Limb (tissue), 2 donors: ENCODE data around the gene OTUD1.
A peak's percentile ranks its signal among the peaks of the same experiment; 100 is the strongest.
"Not testable (repeated sequence)": the region's sequence is repeated elsewhere in the genome, so short reads cannot be mapped to it uniquely, and the experiment has no call there.

Experiments
- DNase-seq, 2 donors: peaks; one replicate each; pipeline ENCODE4 v3.0.0-alpha.2; 2016; ENCODE audit errors: extremely low spot score in 2 of 2

Gene OTUD1, protein sequence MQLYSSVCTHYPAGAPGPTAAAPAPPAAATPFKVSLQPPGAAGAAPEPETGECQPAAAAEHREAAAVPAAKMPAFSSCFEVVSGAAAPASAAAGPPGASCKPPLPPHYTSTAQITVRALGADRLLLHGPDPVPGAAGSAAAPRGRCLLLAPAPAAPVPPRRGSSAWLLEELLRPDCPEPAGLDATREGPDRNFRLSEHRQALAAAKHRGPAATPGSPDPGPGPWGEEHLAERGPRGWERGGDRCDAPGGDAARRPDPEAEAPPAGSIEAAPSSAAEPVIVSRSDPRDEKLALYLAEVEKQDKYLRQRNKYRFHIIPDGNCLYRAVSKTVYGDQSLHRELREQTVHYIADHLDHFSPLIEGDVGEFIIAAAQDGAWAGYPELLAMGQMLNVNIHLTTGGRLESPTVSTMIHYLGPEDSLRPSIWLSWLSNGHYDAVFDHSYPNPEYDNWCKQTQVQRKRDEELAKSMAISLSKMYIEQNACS

GRCh38 chr10:23438547-23439451 is at the start of gene OTUD1:
Gene OTUD1 (plus strand): TSS chr10:23439075. CDS start chr10:23439458, 383 bp downstream.
- DNase-seq: peak; percentile 89 to 97

- not testable (repeated sequence) for DNase-seq
These were observed 48.5 kb upstream of the OTUD1 start for GRCh38 chr10:23390408-23390807.

- DNase-seq: no peak
These were observed 48.1 kb upstream of the OTUD1 start for GRCh38 chr10:23390809-23391208.

- DNase-seq: no peak
These were observed 47.1 kb upstream of the OTUD1 start for GRCh38 chr10:23391821-23392220.

GRCh38 chr10:23395017-23395416 is 43.9 kb upstream of the OTUD1 start:
- DNase-seq: no peak

GRCh38 chr10:23396695-23397094 is 42.2 kb upstream of the OTUD1 start:
- no peak for DNase-seq

GRCh38 chr10:23399701-23400144 is 39.2 kb upstream of the OTUD1 start:
- DNase-seq: peak in 1 of 2 donors; percentile 28

- DNase-seq: no peak
These were observed 36.0 kb upstream of the OTUD1 start for GRCh38 chr10:23402856-23403255.

GRCh38 chr10:23403278-23403677 is 35.6 kb upstream of the OTUD1 start:
- no peak for DNase-seq

GRCh38 chr10:23403719-23404118 is 35.2 kb upstream of the OTUD1 start:
- no peak for DNase-seq

GRCh38 chr10:23404461-23404980 is 34.4 kb upstream of the OTUD1 start:
- DNase-seq: no peak

DNA sequence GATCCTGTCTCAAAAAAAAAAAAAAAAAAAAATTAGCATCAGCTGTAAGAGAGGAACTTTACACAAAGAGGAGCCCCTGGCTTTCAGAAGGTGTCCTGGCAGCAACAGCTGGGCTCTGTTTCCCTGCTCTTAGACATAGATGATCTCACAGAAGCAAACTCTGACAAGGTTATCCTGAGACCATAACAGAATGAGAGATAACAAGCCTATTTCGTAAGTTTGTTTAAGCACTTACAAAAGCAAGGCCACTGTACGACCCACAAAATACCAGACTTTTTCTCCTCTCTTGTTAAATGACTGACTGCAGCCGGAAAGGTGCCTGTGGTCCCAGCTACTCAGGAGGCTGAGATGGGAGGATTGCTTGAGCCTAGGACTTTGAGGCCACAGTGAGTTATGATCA is 33.3 kb upstream of the OTUD1 start:
- no peak for DNase-seq

- DNase-seq: no peak
These were observed 32.5 kb upstream of the OTUD1 start for GRCh38 chr10:23406409-23406808.

DNA sequence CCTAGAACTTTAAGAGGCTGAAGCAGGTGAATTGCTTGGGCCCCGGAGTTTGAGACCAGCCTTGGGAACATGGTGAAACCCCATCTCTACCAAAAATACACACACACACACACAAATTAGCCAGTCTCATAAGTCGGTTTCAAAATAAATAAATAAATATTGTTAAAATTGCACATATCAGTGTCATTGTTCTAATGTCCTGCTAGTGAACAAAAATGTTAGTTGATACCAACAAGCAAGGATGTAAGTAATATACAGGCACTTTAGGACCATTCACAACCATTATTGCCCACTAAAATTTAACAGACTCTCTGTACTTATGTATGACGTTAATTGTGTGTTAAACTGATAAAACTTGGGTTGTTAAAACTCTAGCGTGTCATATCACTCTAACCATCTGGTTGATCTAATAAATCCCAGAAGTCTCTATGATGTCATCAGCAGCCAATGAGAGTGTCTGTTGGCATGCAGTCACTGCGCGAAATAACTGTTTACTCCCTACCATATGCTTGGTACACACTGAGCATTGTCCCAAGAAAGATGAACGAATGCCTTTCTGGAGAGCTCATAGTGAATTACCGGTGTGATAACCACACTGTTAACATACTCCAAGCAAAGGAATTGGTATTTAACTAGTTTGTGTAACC is 30.4 kb upstream of the OTUD1 start:
- DNase-seq: no peak

DNA sequence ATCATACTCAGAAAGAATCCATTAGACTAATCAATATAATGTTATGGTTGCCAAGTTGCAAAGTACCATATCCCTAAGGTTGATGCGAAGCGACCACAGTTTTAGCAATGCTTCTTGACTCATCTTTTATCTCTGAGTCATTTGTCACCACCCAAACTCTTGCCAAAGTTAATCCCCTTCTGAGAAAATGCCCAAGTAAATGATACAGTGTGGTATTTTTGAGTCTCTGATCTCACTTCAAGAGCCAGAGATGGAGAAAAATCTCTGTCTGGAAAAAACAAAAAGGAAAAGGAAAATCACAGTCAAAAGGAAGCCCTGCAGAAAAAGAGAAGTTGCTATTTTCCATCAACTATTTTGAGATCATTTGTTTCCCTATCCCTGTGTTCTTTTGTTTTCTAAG is 26.7 kb upstream of the OTUD1 start:
- no peak for DNase-seq

DNA sequence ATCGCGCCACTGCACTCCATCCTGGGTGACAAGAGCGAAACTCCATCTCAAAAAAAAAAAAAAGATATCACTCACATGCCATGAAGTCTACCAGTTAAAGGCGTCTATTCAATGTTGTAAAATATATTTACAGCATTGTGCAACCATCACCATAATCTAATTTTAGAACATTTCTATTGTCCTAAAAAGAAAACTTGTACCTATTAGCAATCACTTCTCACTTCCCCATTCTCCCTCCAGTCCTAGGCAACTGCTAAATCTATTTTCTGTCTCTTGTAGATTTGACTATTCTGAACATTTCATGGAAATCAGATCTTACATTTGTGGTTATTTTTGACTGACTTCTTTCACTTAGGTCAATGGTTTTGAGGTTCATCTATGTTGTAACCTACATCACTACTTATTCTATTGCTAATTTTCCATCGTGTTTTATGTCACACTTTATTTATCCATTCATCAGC is 25.2 kb upstream of the OTUD1 start:
- no peak for DNase-seq

DNA sequence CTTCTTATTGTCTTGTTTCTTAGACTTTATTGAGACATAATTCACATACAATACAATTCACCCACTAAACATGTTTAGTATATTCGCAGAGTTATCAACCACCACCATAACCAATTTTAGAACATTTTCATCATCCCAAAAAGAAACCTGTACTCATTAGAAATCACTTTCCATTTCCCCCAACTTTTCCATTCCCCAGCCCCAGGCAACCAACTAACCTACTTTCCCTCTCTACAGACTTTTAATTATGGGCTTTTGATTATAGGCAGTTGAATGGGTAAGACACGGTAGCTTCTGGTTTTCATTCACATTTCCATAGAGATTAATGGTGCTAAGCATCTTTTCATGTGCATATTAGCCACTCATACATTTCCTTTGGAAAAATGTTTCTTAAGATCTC is 24.2 kb upstream of the OTUD1 start:
- DNase-seq: no peak

- no peak for DNase-seq
These were observed 21.6 kb upstream of the OTUD1 start for GRCh38 chr10:23417254-23417653.

DNA sequence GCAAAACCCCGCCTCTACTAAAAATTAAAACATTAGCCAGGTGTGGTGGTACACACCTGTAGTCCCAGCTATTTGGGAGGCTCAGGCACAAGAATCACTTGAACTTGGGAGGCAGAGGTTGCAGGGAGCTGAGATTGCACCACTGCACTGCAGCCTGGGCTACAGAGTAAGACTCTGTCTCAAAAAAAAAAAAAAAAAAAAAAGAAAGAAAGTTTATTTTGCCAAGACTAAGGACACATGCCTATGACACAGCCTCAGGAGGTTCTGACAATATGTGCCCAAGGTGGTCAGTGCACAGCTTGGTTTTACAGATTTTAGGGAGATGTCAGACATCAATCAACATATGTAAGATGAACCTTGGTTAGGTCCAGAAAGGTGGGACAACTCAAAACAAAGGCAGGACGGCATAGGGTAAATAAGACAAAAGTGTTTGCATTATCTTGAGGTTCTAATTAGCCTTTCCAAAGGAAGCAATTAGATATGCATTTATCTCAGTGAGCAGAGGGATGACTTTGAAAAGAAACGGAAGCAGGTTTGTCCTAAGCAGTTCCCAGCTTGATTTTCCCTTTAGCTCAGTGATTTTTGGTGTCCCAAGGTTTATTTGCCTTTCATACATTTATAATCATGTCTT is 20.7 kb upstream of the OTUD1 start:
- no peak for DNase-seq

GRCh38 chr10:23419201-23419600 is 19.7 kb upstream of the OTUD1 start:
- no peak for DNase-seq
